HT1080 (cell line): Measurements from ENCODE around the gene BIK. TPM values are rescaled to one million over a fixed set of nuclear protein-coding genes. Genes with fewer than 3 reads are reported as not detected.

Experiments
- total RNA-seq: library from RNA; depleted of rRNA; stranded (reverse); fragments of >200 nt; shearing (Covaris generic); gene quantifications from 2 replicates; pipeline ENCODE4 v1.2.3, GENCODE V29; 2014; rRNA removed

The BIK gene
- total RNA-seq, 1 experiment from 2014 or later, result 0.14 TPM

Other genes with a start within 250 kb of the BIK start
- 47.9 and 53.9 TPM in 2 replicates for gene PACSIN2, start 95.6 kb upstream of the BIK start, total RNA-seq
- gene TTLL1, start 21.4 kb upstream of the BIK start, total RNA-seq, result 0.39 and 0.97 TPM in 2 replicates
- 22.5 and 34.6 TPM in 2 replicates for gene MCAT, start 32.6 kb downstream of the BIK start, total RNA-seq
- 304 and 404 TPM in 2 replicates for gene TSPO, start 40.8 kb downstream of the BIK start, total RNA-seq
- gene TTLL12, start 76.4 kb downstream of the BIK start, total RNA-seq, result 102 and 113 TPM in 2 replicates
- 0.10 TPM in 1 of 2 replicates, not detected in the other for gene SCUBE1, start 232.6 kb downstream of the BIK start, total RNA-seq